GM21529 (cell line): ENCODE measurements around the gene ATP6V0A1.
"Not testable (repeated sequence)": the region's sequence is repeated elsewhere in the genome, so short reads cannot be mapped to it uniquely, and the experiment has no call there.

ENCODE experiments used
- ATAC-seq: cut with Tn5 transposase; IDR thresholded peaks from one replicate; pipeline ENCODE4 v1.9.1; 2021; ENCODE audit not compliant: unreplicated experiment

Gene ATP6V0A1

GRCh38 chr17:42475835-42476234 lies 17.2 kb downstream of the ATP6V0A1 start:
- ATAC-seq = no peak

GRCh38 chr17:42476411-42476810 lies 17.7 kb downstream of the ATP6V0A1 start:
- ATAC-seq = no peak

GRCh38 chr17:42477173-42477572 lies 18.5 kb downstream of the ATP6V0A1 start:
- no peak for ATAC-seq

GRCh38 chr17:42477824-42478223 lies 19.1 kb downstream of the ATP6V0A1 start:
- not testable (repeated sequence) for ATAC-seq

- ATAC-seq = no peak
Measured at GRCh38 chr17:42484304-42484703, 25.6 kb downstream of the ATP6V0A1 start.

GRCh38 chr17:42485680-42486079 lies 27.0 kb downstream of the ATP6V0A1 start:
- ATAC-seq = no peak

GRCh38 chr17:42488032-42488431 lies 29.4 kb downstream of the ATP6V0A1 start:
- ATAC-seq = no peak

GRCh38 chr17:42493319-42493718 lies 34.6 kb downstream of the ATP6V0A1 start:
- no peak for ATAC-seq

- ATAC-seq = no peak
Measured at GRCh38 chr17:42494673-42495072, 36.0 kb downstream of the ATP6V0A1 start.

- ATAC-seq = no peak
Measured at GRCh38 chr17:42498828-42499227, 40.1 kb downstream of the ATP6V0A1 start.

GRCh38 chr17:42502091-42502490 lies 43.4 kb downstream of the ATP6V0A1 start:
- no peak for ATAC-seq

- ATAC-seq = no peak
Measured at GRCh38 chr17:42502926-42503325, 44.2 kb downstream of the ATP6V0A1 start.

GRCh38 chr17:42507671-42508070 lies 49.0 kb downstream of the ATP6V0A1 start:
- no peak for ATAC-seq

GRCh38 chr17:42508426-42509165 lies 49.9 kb downstream of the ATP6V0A1 start:
- no peak for ATAC-seq

- ATAC-seq = no peak
Measured at GRCh38 chr17:42509409-42509808, 50.7 kb downstream of the ATP6V0A1 start.

GRCh38 chr17:42509841-42510240 lies 51.2 kb downstream of the ATP6V0A1 start:
- no peak for ATAC-seq

GRCh38 chr17:42512246-42512645 lies 53.6 kb downstream of the ATP6V0A1 start:
- no peak for ATAC-seq

- peak; percentile 64 for ATAC-seq
Measured at GRCh38 chr17:42512733-42513251, 54.1 kb downstream of the ATP6V0A1 start.

- ATAC-seq = no peak
Measured at GRCh38 chr17:42513686-42514085, 55.0 kb downstream of the ATP6V0A1 start.

- no peak for ATAC-seq
Measured at GRCh38 chr17:42514279-42514678, 55.6 kb downstream of the ATP6V0A1 start.

- no peak for ATAC-seq
Measured at GRCh38 chr17:42514867-42515266, 56.2 kb downstream of the ATP6V0A1 start.

- ATAC-seq = no peak
Measured at GRCh38 chr17:42517516-42517915, 58.8 kb downstream of the ATP6V0A1 start.
